GM19452 (cell line): ENCODE data around the gene CIAO2B.

ENCODE experiments used
- ATAC-seq: cut with Tn5 transposase; IDR thresholded peaks from one replicate; pipeline ENCODE4 v1.9.1; 2021; ENCODE audit not compliant: unreplicated experiment

CIAO2B gene

DNA sequence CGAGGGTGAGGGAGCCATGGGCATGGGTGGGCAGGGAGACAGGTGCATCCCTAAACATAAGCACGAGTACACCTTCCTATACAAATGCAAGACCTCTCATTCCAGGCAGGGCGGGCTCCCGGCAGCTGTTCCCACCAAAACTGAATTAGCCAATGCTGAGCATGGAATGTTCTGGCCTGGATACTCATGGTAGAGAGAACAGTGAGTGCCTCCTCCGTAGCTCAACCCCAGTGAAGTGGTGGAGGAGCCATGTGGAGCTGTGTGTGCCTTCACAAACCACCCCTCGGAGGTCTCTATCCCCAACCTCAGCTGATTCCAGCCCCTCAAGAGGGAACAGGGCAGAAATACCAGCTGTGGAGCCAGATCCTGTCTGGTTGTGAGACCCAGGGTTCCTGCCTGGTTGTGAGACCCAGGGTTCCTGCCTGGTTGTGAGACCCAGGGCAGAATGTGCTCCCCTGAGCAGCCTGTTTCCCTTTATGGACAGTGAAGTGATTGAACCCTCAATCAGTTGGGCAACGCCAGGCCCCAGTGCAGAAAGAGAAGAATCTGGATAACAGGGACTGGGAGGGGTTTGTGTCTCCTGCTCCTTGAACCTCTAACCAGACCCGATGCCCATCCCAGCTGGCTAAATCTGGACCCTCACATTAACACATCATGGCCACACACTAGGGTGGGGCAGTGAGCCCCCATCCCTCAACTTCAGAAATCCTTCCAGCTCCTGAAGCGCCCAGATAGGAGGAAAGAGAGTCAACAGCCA lies 13.1 kb downstream of the CIAO2B start:
- ATAC-seq = no peak

DNA sequence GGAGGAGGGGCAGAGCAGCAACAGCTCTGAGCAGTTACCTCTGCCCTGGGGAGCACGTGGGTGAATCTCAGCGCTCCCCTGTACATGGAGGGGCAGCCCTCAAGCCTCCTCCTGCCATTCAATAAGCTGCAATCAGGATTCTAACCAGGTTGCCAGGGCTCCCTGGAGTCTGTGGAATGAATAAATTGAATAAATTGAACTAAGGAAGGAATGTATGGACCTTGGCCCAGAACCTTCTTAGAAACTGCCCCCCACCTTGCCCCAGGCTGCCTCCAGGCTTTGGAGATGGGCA lies 14.0 kb downstream of the CIAO2B start:
- ATAC-seq = no peak

GRCh38 chr16:66919569-66920298 lies 14.5 kb downstream of the CIAO2B start:
- ATAC-seq = no peak

GRCh38 chr16:66918803-66919568 lies 15.2 kb downstream of the CIAO2B start, which contains the start of gene CDH16:
TSS of gene CDH16 (minus strand) at chr16:66918885. CDS start at chr16:66918065, 820 bp downstream.
- no peak for ATAC-seq

DNA sequence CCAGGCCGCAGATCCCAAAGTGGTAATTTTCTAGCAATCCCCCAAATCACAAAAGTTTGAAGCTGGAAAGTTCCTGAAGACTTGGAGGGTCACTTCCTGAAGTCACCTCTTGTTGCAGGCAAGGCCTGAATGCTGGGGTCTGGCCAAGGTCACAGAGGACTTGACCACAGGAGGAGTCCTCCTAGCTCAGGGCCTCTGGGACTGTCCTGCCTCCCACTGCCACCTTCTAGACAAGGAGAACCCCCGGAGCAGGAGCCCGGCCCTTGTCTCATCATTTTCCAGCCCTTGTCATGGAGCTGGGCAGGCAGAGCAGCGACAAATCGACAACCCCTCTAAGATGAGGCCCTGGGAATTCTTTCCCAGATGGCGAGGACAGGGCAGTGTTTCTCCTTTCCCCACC lies 15.8 kb downstream of the CIAO2B start:
- no peak for ATAC-seq

DNA sequence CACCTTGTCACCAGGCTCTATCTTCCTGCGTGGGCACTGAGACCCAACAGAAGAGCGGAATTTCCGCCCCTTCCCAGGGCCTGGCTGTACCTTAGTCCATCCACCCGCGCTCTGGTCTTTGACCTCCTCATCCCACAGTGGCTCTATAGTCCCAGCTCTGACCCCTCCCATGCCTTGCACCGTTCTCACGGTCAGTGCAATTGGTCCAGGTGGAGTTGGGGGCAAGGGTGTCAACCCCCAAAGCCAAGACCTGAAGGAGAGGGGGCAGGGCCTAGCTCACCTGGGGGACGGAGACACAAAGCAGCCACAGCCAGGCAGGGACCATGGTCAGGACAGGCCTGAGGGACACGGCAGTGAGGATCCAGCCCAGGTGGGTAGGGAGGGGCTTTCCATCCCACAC lies 16.5 kb downstream of the CIAO2B start:
- ATAC-seq = no peak

DNA sequence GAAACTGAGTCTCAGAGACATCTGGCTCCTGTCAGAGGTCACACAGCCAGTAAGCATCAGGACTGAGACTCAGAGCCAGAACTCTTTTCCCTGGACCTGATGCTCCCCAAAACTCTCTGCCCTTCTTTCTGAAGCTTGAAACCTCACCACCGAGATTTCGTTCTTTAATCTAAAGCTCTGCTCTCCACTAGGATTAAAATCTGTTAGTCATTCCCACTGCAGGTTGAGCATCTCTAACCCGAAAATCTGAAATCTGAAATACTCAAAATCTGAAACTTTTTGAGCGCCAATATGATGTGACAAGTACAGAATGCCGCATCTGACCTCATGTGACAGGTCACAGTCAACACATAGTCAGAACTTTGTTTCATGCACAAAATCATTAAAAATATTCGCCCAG lies 17.7 kb downstream of the CIAO2B start:
- ATAC-seq = no peak

DNA sequence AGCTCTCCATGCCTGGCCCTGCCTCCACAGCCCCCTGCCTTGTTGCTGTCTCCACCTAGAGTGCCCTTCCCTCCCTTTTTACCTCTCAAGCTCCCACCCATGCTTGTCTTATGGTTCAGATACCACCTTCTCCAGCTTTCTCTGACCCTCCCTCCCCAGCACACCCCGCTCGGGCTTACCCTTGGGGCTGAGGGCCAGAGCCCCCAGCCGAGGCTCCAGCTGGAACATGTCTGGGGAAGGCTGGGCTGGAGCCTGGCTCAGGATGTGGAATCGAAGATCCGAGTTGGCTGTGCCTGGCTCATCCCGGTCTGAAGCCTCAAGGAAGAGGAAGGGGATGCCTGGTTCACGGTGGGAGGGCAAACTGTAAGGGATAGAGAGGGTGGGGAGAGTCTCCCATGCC lies 19.2 kb downstream of the CIAO2B start:
- ATAC-seq = no peak

DNA sequence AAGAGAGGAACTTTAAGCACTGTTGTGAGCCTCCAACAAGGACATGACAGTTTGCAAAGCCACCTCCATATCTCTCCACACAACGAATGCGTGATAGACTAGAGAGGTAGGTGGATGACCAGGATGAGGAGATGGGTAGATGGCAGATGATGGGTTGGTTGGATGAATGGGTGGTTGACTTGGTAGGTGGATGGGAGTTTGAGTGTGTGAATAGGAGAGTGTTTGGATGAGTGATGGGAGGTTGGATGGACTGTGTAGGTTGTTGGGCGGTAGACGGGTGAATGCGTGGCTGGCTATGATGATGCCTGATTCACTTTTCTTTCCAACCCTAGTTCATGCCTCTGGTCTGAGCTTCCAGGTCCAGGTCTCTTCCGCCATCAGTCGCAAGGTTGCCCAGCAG lies 19.7 kb downstream of the CIAO2B start:
- ATAC-seq = no peak

- ATAC-seq = no peak
Measured at GRCh38 chr16:66913711-66914110, 20.5 kb downstream of the CIAO2B start.

DNA sequence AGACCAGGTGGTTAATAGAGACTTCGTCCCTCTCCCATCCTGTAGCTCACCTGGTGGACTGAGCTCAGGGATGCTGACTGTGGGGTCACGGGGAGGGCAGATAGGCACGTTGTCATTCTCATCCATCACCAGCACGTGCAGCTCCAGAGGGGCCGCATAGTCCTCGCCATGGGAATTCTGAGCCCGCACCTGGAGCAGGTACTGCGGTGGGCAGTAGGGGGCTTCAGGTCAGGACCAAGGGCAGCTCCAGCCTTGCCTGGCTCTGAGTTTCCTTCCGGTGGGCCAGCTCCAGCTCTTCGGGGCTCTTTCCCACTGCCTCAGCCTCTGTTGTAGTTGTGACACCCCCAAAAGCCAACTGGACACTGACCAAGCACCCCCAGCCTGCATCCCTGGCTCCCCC lies 21.1 kb downstream of the CIAO2B start:
- ATAC-seq = no peak

- ATAC-seq = no peak
Measured at GRCh38 chr16:66911801-66912200, 22.4 kb downstream of the CIAO2B start.

- no peak for ATAC-seq
Measured at GRCh38 chr16:66911112-66911511, 23.1 kb downstream of the CIAO2B start.

DNA sequence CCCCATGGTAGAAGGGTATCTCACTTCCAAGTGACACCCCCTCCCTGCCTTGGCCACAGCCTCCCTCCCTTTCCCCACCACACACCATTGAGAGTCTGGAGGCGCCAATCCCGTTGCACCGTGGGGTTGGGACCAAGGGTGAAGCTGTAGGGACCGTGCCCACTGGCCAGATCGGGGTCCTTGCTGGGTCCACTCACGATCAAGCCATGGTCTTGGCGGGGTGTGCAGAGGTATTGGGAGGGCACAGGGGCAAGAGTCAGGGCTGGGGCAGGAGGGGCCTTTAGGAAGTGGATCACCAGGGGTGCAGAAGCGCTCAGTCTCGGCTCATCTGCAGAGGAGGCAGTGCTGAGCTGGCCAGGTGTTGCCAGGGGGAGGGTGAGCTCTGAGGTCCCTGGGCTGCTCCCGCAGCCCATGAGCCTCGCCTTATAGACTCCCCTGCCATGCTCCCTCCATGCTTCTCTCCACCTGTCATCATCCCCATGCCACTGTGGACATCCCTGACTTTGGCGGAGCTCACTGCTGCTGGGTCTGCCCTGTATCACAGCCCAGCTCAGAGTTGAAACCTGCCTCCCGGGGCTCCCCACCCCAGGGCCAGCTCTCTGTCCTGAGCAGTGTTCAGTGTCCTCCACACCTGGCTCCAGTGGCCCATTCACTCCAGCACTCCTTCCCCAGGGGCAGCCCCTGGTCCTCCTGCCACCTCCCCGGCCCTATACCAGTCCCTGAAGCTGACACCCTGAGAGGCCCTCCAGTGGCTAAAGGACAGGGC lies 23.8 kb downstream of the CIAO2B start:
- ATAC-seq = no peak

DNA sequence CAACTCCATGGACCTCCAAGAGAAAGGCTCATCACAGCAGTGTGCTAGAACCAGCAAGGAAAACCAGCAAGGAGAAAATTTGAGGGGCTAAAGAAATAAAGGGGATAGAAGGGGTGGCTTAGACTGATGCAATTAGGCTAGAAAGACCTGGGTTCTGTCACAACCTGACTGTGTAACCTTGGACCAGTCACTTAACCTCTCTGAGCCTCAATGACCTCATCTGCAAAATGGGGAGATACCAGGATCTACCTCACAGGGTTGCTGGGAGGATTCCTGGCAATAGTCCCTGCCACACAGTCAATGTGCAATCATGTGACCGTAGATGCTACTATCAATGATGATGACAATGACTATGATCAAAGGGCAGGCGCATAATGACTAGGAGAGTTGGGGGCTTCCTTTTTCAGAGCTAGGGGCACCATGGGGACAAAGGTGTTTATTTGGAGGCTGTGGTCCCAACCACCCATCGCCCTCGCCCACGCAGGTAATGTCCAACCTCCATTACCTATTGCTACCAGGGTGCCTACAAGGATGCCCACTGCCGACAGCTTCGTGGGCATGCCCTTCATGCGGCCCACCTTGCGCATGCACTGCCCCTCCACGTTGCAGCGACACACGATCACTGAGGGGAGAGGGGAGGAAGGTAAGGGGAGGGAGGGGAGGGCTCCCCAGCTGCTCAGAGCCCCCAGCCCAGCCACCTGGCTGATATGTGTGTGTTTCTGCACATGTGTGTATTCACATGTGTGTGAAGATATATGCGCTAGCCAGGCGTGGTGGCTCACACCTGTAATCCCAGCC lies 25.2 kb downstream of the CIAO2B start:
- ATAC-seq = no peak

GRCh38 chr16:66908116-66908515 lies 26.1 kb downstream of the CIAO2B start:
- ATAC-seq = no peak

DNA sequence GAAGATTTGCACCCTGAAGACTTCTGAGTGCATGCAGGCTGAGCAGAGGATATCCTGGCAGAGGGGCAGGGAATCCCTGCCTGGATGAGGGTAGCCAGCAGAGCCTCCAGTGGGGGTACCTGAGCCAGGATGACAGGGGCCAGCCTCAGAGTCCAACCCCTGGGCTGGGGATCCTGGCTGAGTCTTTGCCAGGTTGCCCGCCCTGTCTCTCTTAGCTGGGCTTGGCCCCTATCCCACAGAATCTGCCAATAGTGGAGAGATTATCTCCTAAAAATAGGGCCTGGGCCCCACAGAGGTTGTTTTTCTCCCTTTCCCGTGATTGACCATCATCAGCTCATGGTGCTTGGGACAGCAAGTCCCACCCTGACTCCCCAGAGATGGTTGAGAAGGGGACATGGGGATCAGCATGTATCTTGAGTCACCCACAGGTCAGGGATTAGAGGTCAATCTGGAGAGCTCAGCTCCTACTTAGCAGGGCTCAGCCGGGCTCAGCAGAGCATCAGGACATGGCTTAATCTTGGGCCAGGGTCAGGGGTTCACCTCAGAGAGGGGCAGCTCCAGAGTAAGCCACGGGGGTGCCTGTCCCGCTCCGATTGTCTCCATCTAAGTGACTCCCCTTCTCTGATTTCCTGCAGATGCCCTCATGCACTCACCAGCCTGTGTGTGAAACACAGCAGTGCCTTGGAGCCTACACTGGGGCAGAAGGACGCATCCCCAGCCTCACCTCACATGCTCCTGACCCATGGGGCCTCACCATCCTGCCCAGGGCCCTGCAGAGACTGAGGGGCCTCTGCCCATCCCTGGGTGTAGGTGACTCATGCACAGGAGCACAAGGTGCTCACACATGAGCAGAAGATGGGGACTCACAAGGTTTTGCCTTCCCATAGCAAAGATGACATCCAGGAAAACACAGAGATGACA lies 27.0 kb downstream of the CIAO2B start:
- ATAC-seq = no peak

- ATAC-seq = no peak
Measured at GRCh38 chr16:66905633-66906539, 28.3 kb downstream of the CIAO2B start.
